ENCODE measurements around the gene SERPINB1.

- TF ChIP-seq CTCF (IDR thresholded peaks at IDR 0.05; ENCODE audit: insufficient read depth, low read length, poor library complexity, severe bottlenecking) (no peak), EZH2phosphoT487 (conservative IDR thresholded peaks at IDR 0.05; ENCODE audit: low read length) (no peak)
Observed at GRCh38 chr6:2816158-2816557, 25.5 kb downstream of the SERPINB1 start.

All from SU-DHL-6 (cell line).